Esophagus squamous epithelium (tissue), 4 donors: ENCODE results near the gene NCKAP5L.
A peak's percentile ranks its signal among the peaks of the same experiment; 100 is the strongest.

Experiments used
- CTCF ChIP-seq, 6 experiments: fragments of 450-650 bp in 4 of 6; fragments of 200-600 bp in 2 of 6; sonication (generic) in 2 of 6; IDR thresholded peaks; one replicate each; pipeline ENCODE4 v1.5.1; 2016 to 2019; ENCODE audit warnings: antibody characterized with exemption in 6 of 6, mild to moderate bottlenecking in 4 of 6, moderate library complexity in 4 of 6
- POLR2A ChIP-seq, 4 donors: fragments of 450-650 bp; IDR thresholded peaks; one replicate each; pipeline ENCODE4 v1.6.1; 2017; ENCODE audit warnings: antibody characterized with exemption in 4 of 4, mild to moderate bottlenecking in 4 of 4, moderate library complexity in 3 of 4

- no peak for TF ChIP-seq POLR2A (IDR thresholded peaks at IDR 0.05)
- TF ChIP-seq CTCF (IDR thresholded peaks at IDR 0.05), result peak; percentile 41 to 62 (median 50)
These were observed 65.1 kb downstream of the NCKAP5L start for GRCh38 chr12:49763006-49763591.
